Middle frontal gyrus (tissue), 1 donor: ENCODE results near the gene EPHB4.
"Not testable (repeated sequence)": the region's sequence is repeated elsewhere in the genome, so short reads cannot be mapped to it uniquely, and the experiment has no call there.

ENCODE experiments used
- DNase-seq: peaks from one replicate; pipeline ENCODE4 v3.0.0-alpha.2; 2015; ENCODE audit warnings: low spot score; ENCODE audit errors: extremely low spot score

Gene EPHB4

DNA sequence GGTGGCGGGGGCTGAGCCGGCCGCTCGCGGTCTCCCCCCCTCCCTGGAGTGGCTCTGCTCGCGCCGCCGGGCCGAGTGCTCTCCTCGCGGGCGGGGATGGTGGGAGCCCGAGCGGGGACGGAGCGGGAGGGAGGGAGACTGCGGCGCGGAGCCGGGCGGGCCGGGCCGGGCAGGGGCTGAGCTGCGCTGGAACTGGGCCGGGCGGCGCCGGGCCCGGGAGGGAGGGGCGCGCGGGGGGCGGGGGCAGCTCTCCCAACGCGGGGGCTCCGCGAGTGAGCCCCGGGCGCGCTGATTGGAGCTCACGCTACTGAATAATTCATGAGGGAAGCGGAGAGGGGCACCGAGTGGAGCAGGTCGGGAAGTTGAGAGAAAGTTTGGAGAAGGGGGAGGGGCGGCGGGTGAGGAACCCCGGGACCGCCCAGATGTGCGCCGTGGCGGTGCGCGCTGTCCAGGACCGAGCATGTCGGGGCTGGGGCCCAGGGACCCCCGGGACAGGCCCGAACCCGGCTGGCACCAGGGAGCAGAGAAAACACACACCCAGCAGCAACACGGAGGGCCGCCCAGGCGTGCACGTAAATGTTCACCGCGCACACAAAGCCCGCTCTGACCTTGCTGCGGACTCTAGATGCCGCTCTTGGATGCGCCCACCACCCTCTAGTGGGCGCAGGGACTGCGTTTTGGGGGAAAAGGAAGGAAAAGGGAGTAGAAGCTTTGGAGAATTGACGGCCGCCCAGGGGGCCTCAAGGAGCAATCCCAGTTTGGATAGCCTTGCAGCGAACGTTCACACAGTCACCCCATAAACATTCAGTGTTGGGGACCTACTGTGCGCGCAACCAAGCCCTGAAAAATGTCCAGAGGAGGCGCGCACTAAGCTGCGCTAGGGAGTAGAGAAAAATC is at the start of gene EPHB4:
EPHB4 (minus strand) TSS at position 194 of the 897 bp plus-strand sequence. CDS start 493 bp downstream, outside the sequence.
- no peak for DNase-seq

DNA sequence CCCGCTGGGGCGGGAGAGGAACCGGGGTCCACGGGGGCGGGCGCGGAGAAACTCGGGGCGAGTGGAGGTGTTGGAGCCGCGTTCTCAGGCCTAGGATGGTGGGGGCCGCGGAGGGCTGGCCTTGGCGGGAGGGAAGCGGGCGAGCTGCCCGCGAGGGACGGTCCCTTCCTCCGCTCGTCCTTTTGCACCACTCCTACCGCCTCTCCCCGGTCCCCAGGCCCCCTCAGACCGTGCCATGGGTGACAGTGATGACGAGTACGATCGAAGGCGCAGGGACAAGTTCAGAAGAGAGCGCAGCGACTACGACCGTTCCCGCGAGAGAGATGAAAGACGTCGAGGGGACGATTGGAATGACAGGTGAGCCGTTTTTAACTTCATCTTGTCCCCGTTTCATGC is 48.0 kb upstream of the EPHB4 start:
- DNase-seq: no peak

DNA sequence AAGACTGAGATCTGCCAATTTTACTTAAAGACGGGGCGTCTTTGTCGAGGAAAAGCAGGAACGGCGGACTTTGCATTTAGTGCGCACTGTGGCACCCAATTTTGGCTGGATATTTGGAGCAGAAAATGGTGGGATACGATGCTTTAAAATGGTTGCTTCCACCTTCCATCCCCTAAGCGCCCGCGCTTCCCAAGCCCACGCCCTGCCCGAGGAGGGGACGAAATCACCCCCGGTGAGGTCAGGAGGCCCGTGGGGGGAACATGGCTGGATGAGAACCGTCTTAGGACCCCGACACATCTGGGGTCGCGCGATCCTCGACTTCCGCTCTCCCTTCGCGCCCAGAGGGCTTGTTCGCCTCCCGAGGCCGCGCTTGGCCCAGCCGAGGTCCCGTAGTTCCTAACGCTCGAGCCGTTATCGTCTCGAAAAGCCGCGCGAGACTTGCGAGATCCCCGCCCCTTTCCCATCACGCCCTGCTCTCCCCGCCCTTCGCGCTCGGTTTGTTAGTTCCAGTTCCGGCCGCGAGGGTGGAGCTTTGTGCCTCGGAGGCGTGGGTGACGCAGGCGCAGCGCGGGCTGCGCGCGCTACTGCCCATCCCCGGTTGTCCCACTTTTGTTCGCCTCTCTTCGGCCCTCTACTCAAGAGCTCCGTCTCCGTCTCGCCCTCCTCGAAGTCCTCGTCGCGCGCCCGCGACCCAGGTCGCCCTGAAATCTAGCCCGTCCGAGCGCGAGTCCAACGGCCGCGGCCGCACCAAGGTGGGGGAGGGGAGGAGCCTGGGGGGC is 47.4 kb upstream of the EPHB4 start, which contains the start of gene SRRT:
SRRT (plus strand) TSS at position 527 of the 779 bp plus-strand sequence. CDS start 488 bp downstream, outside the sequence.
- DNase-seq: peak; percentile 99

DNA sequence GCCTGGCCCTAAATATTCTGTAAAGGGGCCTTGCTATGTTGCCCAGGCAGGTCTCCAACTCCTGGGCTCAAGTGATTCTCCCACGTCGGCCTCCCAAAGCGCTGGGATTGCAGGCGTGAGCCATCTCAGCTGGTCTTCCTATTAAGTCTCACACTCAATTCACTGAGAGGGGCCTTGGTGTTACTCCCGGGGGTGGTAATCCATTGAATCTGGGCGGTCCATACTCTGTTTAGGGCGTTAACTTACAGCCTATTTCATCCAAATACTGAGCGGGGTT is 46.9 kb upstream of the EPHB4 start:
- no peak for DNase-seq

DNA sequence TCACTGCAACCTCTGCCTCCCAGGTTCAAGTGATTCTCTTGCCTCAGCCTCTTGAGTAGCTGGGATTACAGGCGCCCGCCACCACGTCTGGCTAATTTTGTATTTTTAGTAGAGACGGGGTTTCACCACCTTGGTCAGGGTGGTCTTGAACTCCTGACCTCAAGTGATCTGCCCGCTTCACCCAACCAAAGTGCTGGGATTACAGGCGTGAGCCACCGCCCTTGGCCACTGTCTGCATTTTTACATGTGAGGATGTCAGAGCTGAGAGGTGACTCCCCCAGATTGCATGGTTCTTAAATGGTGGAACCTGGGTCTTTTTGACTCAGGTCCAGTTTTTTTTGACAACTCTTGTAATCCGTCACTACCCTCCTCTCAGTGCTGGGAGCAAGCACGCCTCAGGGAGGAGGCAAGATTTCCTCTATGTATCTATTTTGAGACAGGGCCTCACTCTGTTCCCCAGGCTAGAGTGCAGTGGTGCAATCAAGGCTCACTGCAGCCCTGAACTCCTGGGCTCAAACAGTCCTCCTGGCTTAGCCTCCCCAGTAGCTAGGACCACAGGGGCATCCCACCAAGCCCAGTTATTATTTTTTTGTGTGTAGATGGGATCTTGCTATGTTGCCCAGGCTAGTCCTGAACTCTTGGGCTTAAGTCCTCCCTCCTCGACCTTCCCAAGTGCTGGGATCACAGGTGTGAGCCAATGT is 46.4 kb upstream of the EPHB4 start:
- no peak for DNase-seq

DNA sequence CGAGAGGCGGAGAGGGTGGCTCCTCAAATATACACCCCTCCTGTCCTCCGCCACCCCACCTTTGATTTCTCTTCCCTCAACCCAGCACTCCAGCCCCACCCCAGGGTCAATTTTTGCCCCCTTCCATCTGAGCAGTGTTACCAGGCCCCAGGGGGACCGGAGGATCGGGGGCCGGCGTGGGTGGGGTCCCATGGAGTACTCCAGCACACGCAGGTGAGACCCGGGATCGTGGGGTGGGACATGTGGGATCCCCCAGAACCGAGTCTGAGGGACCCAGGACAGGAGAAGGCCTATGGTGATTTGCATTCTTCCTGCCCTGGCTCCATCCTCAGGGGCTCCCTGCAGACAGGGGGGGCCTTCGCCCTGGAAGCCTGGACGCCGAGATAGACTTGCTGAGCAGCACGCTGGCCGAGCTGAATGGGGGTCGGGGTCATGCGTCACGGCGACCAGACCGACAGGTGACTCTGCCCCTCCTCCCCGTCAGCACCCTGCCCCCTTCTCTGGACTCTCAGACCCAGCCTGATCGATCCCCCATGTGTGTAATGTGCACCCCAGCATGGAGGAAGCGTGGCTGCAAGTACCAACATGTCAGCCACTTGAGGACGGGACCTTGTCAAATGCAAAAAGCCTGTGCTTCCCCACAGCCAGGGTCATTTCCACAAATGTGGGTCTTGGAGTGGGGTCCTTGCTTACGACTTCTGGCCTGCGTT is 40.6 kb upstream of the EPHB4 start:
- no peak for DNase-seq

DNA sequence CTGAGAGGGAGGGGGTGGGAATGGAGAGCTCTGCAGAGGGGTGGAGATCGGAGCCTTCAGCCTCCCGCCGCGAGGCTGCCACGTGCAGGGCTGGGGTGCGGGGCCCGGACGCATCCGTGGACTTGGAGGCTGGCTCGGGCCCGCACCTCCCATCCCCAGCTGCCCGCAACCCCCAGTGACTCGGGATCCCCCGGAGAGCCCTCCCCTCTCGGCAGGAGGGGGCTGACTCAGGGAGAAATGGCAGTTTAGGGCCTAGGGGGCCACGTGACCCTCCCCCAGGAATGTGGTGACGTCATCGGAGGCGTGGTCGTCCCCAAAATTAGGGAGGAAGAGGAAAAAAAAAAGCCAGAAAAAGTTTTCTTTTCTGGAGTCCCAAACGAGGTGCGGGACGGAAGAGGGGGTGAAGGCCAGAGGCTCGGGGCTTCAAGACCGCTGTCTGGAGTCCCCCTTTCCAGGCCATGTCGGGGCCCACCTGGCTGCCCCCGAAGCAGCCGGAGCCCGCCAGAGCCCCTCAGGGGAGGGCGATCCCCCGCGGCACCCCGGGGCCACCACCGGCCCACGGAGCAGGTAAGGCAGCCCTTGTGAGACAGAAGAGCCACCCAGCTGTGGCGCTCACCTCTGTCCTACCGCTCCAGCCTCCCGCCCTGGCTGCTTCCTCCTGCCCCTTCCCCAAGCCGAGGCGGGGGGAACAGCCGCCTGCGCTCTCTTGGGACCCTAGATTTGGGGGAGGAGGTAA is 39.9 kb upstream of the EPHB4 start, which contains the start of gene TRIP6:
TRIP6 (plus strand) TSS at position 348 of the 736 bp plus-strand sequence; CDS start at position 459, 111 bp downstream.
- peak; percentile 59 for DNase-seq

DNA sequence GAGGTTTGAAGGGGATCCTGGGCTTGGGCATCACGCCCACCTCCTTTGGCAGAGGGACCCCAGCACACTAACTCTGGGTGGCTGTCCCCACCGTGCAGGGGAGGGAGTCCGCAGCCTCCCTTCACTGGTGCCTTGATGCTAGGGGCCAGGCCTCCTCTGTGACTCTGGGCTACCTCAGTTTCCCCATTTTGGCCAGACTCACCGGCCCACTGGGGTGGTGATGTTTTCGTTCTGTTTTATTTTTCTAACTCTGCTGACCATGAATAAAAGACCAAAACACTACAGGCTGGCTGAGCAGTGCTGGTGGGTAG is 39.4 kb upstream of the EPHB4 start:
- DNase-seq: no peak

DNA sequence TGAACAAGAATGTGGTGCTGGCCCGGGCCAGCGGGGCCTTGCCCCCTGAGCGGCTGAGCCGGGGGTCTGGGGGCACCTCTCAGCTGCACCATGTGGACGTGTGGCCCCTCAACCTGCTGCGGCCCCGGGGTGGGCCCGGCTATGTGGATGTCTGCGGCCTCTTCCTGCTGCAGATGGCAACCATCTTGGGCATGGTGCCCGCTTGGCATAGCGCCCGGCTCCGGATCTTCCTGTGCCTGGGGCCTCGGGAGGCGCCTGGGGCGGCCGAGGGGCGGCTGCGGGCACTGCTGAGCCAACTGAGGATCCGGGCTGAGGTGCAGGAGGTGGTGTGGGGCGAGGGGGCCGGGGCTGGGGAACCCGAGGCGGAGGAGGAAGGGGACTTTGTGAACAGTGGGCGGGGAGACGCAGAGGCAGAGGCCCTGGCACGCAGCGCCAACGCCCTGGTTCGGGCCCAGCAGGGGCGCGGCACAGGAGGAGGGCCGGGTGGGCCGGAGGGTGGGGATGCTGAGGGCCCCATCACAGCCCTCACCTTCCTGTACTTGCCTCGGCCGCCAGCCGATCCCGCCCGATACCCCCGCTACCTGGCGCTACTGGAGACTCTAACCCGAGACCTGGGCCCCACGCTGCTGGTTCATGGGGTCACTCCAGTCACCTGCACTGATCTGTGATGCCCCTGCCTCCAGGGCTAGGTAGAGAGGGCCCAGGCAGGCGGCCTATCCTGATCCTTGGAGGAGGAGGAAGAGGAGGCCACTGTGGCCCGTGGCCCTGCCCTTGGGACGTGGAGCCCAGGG is 38.8 kb upstream of the EPHB4 start:
- DNase-seq: peak; percentile 67

DNA sequence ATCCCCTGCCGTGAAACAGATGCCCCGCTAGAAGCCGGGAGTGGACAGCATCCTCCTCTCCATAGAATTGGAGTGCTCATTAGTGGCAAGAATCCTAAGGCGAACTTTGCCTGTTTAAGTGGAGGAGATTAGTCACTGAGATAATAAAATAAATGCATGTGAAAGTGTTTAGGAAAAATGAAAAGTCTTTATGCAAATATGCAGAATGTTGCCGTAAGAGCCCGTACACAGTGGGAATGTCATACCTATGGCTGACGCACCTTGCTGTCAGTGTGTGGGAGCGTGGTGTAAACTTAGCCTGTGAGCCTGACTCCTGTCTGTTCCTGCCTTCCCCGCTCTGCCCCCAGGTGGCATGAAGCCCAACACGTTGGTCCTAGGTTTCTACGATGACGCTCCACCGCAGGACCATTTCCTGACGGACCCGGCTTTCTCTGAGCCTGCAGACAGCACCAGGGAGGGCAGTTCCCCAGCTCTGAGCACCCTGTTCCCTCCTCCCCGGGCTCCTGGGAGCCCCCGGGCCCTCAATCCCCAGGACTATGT is 38.1 kb upstream of the EPHB4 start:
- DNase-seq: no peak

DNA sequence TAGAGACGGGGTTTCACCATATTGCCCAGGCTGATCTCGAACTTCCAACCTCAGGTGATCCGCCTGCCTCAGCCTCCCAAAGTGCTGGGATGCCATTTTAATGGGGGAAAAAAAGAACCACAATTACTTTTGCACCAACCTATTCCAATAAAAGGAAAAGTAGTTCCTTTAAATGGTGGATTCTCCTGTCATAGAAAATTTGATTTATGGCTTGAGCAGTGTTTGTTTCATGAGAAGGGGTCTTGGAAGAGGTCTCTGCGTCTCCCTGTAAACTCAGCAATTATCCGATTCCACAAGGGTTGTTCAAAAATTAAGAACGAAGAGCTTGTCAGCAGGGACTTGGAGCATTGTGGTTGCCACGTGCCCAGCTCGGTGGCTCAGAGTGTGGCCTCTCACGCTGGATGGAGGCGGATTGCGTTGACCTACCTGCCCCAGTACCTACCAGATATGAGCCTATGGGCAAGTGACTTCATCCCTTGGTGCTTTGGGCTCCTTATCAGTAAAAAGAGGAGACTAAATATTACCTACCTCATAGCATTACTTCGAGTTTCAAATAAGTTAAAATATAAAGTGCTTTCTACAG is 37.0 kb upstream of the EPHB4 start:
- DNase-seq: no peak

DNA sequence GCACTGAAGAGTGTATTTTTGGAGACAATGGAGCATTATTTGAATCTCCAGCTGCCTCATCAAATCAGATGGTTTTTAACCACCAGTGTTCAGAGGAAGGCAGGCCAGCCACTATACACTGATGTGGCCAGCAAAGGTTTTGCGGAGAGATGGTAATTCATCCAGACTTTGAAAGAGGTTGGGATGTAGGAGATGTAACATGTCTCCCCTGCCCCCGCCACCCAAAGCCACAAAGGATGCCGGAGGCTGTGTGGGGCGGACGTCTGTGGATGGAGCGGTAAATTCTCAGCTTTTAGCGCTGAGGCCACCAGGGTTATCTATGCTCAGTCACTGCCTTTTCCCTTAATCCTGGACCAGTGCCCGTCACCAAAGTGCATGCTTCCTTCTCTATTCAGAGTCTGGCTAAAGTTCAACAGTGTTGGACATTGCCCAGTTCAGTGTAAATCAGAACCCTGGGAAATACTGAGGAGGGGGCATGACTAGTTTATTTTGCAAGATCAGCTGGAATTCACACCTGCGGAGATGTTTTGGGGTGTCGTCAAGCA is 36.2 kb upstream of the EPHB4 start:
- no peak for DNase-seq

DNA sequence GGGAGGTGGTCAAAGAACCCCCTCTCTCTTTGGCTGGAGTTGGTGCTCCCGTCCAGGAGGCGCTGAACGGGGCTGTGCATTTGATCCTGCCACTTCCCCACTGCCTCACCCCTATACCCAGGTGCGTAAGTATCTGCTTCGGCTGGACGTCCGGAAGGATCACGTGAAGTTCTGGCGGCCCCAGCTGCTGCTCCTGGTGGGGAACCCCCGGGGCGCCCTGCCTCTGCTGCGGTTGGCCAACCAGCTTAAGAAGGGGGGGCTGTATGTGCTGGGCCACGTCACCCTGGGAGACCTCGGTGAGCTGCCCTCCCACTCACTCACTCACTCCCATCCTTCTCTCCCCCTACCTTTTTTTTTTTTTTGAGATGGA is 34.3 kb upstream of the EPHB4 start:
- no peak for DNase-seq

DNA sequence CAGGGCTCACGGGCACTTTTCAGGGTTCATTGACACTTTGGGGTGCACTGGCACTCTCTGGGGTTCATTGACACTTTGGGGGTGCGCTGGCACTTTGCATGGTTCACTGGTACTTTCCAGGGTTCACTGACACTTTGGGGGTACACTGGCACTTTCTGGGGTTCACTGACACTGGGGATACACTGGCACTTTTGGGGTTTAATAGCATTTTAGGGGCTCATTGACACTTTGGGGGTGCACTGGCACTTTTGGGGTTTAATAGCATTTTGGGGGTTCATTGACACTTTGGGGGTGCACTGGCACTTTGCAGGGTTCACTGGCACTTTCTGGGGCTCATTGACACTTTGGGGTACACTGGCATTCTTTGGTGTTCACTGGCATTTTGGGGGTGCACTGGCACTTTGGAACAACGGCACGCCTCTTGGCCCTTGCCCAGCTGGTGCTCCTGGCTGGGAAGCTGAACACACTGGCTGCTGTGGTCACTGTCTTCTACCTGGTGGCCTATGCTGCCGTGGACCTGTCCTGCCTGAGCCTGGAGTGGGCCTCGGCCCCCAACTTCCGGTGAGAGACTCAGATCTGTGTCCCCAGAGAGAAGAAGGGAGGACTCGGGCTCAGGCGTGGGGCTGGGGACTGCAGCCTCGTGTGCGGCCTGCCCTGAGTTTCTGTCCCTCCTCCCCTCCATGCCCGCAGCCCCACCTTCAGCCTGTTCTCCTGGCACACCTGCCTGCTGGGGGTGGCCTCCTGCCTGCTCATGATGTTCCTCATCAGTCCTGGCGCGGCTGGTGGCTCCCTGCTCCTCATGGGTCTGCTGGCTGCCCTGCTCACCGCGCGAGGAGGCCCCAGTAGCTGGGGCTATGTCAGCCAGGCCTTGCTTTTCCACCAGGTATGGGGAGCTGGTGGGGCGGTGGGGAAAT is 33.6 kb upstream of the EPHB4 start:
- no peak for DNase-seq

DNA sequence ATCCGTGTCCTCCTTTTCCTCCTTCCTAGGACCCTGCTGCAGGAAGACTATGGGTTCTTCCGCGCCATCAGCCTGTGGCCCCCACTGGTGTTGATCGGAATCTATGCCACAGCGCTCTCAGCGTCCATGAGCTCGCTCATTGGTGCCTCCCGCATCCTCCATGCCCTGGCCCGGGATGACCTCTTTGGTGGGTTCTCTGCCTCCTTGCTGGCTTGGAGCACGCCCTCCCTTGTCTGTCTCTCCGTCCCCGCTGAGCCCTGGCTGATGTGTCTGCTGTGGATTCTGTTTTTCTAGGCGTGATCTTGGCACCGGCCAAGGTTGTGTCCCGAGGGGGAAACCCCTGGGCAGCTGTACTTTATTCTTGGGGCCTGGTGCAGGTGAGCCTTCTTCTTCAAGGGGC is 32.5 kb upstream of the EPHB4 start:
- no peak for DNase-seq

DNA sequence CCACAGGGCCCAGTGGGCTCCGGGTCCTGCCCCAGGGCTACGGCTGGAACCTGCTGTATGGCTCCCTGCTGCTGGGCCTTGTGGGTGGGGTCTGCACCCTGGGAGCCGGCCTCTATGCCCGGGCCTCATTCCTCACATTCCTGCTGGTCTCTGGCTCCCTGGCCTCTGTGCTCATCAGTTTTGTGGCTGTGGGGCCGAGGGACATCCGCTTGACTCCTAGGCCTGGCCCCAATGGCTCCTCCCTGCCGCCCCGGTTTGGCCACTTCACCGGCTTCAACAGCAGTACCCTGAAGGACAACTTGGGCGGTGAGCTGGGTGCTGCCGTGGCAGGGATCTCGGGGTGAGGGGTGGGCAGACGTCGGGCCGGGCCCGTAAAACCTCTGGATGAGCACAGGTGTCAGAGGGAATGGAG is 29.6 kb upstream of the EPHB4 start:
- DNase-seq: no peak

DNA sequence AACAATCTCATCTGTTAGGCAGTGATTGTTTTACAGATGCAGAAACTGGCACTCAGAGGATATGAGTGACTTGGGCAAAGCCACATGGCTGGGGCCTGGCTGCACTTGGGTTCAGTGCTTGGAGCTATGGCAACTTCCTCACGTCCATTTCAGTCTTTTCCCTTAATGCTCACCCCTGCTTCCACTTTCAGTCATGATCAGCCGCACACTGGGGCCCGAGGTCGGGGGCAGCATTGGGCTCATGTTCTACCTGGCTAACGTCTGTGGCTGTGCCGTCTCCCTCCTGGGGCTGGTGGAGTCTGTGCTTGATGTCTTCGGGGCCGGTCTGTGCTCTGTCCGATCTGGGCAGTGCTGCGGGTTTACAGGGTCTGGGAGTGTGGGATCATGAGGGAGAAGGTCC is 28.2 kb upstream of the EPHB4 start:
- DNase-seq: no peak

DNA sequence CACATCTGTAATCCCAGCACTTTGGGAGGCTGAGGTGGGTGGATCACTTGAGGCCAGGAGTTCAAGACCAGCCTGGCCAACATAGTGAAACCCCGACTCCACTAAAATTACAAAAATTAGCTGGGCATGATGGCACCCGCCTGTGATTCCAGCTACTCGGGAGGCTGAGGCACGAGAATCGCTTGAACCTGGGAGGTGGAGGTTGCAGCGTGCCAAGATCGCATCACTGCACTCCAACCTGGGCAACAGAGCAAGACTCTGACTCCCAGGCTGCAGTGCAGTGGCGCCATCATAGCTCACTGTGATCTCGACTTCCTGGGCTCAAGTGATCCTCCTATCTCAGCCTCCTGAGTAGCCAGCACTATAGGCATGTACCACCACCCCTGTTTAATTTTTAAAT is 27.6 kb upstream of the EPHB4 start:
- DNase-seq: not testable (repeated sequence)
